Fibroblast of gingiva (primary cell): ENCODE results near the gene RBM27.
"Not testable (repeated sequence)": the region's sequence is repeated elsewhere in the genome, so short reads cannot be mapped to it uniquely, and the experiment has no call there.

Source experiments
- DNase-seq: peaks from one replicate; pipeline ENCODE4 v3.0.0-alpha.2; 2011; ENCODE audit warnings: low read depth

RBM27 gene

GRCh38 chr5:146203011-146203871, at the start of gene RBM27:
RBM27 (plus strand) TSS chr5:146203605; CDS start chr5:146203766, 161 bp downstream.
- peak; percentile 99 for DNase-seq

- DNase-seq = no peak
Observed at GRCh38 chr5:146158255-146158654, 45.1 kb upstream of the RBM27 start.

- DNase-seq = no peak
Observed at GRCh38 chr5:146164382-146164781, 39.0 kb upstream of the RBM27 start.

- DNase-seq = no peak
Observed at GRCh38 chr5:146165460-146165859, 37.9 kb upstream of the RBM27 start.

- DNase-seq = no peak
Observed at GRCh38 chr5:146165903-146166302, 37.5 kb upstream of the RBM27 start.

GRCh38 chr5:146169076-146169475, 34.3 kb upstream of the RBM27 start:
- DNase-seq = no peak

GRCh38 chr5:146173049-146173448, 30.4 kb upstream of the RBM27 start:
- DNase-seq = not testable (repeated sequence)

GRCh38 chr5:146173597-146173996, 29.8 kb upstream of the RBM27 start:
- DNase-seq = no peak

- no peak for DNase-seq
Observed at GRCh38 chr5:146176805-146177204, 26.6 kb upstream of the RBM27 start.

- DNase-seq = peak; percentile 22
Observed at GRCh38 chr5:146179696-146180095, 23.7 kb upstream of the RBM27 start.

GRCh38 chr5:146183403-146183802, 20.0 kb upstream of the RBM27 start:
- not testable (repeated sequence) for DNase-seq

GRCh38 chr5:146185161-146185560, 18.2 kb upstream of the RBM27 start:
- DNase-seq = no peak

GRCh38 chr5:146188358-146188757, 15.0 kb upstream of the RBM27 start:
- DNase-seq = no peak

- DNase-seq = no peak
Observed at GRCh38 chr5:146192571-146193043, 10.8 kb upstream of the RBM27 start.

GRCh38 chr5:146193285-146193684, 10.1 kb upstream of the RBM27 start:
- DNase-seq = no peak

GRCh38 chr5:146194997-146195396, 8.4 kb upstream of the RBM27 start:
- not testable (repeated sequence) for DNase-seq

- DNase-seq = no peak
Observed at GRCh38 chr5:146196459-146197048, 6.9 kb upstream of the RBM27 start.

GRCh38 chr5:146199176-146199815, 4.1 kb upstream of the RBM27 start:
- DNase-seq = peak; percentile 82

- DNase-seq = not testable (repeated sequence)
Observed at GRCh38 chr5:146201795-146202194, 1.6 kb upstream of the RBM27 start.

GRCh38 chr5:146203872-146204192, 427 bp downstream of the RBM27 start:
- DNase-seq = no peak

- DNase-seq = no peak
Observed at GRCh38 chr5:146205499-146206202, 2.2 kb downstream of the RBM27 start.

GRCh38 chr5:146206257-146206656, 2.9 kb downstream of the RBM27 start:
- DNase-seq = no peak
